ENCODE measurements around the gene ZNF557.

Gene ZNF557

GRCh38 chr19:7101498-7102253 lies 32.2 kb downstream of the ZNF557 start:
- DNase-seq = no peak
- Histone ChIP-seq H3K27me3 (ENCODE audit: insufficient read depth, low read depth, severe bottlenecking) (peaks cover 3% of the 10 kb centered on the region), H3K27ac (no peak overlapping the region), H3K36me3 (no peaks in the 10 kb centered on the region), H3K4me3 (ENCODE audit: low read depth, low read length) (no peak overlapping the region), H3K9me3 (ENCODE audit: severe bottlenecking) (no peaks in the 10 kb centered on the region)
- no peak for TF ChIP-seq CTCF (IDR thresholded peaks at IDR 0.05; ENCODE audit: low read depth, low read length)

DNA sequence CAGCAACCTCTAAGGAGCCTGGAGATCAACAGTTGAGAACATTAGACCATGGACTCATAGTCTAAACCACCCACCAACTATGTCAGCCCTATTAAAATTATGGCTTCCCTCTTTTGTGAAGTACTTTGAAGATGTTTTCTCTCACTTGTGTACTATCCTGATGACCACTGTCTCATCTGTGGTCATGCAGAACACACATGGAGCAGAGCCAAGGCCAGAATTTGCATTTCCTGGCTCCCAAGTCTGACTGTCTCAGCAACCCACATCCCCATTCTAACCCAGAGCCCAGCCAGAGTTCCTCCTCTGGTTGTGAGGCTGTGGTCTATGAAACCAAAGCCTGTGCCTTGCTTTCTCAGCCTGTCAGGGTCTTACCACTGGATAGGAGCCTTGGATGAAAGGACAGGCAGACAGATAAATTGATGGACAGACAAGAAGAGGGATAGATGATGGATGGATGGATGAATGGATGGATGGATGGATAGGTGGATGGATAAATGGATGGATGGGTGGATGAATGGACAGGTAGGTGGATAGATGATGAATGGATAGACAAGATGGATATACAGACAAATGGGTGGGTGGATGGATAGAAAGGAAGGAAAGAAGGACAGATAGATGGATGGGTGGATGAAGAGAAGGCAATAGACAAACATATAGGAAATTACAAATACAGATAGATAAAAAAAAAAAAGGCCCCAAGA lies 35.4 kb downstream of the ZNF557 start:
- Histone ChIP-seq H3K9me3 (ENCODE audit: severe bottlenecking) (no peaks in the 10 kb centered on the region), H3K4me3 (ENCODE audit: low read depth, low read length) (no peak overlapping the region), H3K36me3 (no peaks in the 10 kb centered on the region), H3K27ac (no peak overlapping the region), H3K27me3 (ENCODE audit: insufficient read depth, low read depth, severe bottlenecking) (peaks cover 3% of the 10 kb centered on the region)
- no peak for TF ChIP-seq CTCF (IDR thresholded peaks at IDR 0.05; ENCODE audit: low read depth, low read length)
- DNase-seq = no peak

DNA sequence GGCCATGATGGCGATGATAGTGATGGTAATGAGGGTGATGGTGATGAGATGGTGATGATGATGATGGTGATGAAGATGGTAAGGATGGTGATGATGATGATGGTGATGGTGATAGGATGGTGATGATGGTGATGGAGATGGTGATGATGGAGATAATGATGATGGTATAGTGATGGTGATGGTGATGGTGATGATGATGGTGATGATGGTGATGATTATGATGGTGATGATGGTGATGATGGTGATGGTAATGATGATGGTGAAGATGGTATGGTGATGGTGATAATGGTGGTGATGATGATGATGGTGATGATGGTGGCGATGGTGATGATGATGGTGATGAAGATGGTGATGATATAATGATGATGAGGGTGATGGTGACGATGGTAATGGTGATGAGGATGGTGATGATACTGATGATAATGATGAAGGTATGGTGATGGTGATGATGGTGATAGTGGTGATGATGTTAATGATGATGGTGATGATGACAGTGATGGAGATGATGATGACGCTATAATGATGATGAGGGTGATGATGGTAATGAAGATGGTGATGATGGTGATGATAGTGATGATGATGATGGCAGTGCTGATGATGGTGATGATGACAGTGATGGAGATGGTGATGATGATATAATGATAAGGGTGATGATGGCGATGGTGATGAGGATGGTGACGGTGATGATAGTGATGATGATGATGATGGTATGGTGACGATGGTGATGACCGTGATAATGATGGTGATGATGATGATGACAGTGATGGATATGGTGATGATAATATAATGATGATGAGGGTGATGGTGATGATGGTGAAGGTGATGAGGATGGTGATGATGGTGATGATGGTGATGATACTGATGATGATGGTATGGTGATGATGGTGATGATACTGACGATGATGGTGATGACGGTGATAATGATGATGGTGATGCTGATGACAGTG lies 37.5 kb downstream of the ZNF557 start:
- TF ChIP-seq CTCF (IDR thresholded peaks at IDR 0.05; ENCODE audit: low read depth, low read length) = no peak
- Histone ChIP-seq H3K9me3 (ENCODE audit: severe bottlenecking) (no peaks in the 10 kb centered on the region), H3K36me3 (no peaks in the 10 kb centered on the region), H3K4me3 (ENCODE audit: low read depth, low read length) (no peak overlapping the region), H3K27ac (no peak overlapping the region), H3K27me3 (ENCODE audit: insufficient read depth, low read depth, severe bottlenecking) (peaks cover 3% of the 10 kb centered on the region)
- DNase-seq = no peak

GRCh38 chr19:7109678-7110289 lies 40.3 kb downstream of the ZNF557 start:
- Histone ChIP-seq H3K36me3 (no peaks in the 10 kb centered on the region), H3K9me3 (ENCODE audit: severe bottlenecking) (no peaks in the 10 kb centered on the region), H3K4me3 (ENCODE audit: low read depth, low read length) (no peak overlapping the region), H3K27ac (no peak overlapping the region), H3K27me3 (ENCODE audit: insufficient read depth, low read depth, severe bottlenecking) (peaks cover 2% of the 10 kb centered on the region)
- TF ChIP-seq CTCF (IDR thresholded peaks at IDR 0.05; ENCODE audit: low read depth, low read length) = no peak
- DNase-seq = no peak

DNA sequence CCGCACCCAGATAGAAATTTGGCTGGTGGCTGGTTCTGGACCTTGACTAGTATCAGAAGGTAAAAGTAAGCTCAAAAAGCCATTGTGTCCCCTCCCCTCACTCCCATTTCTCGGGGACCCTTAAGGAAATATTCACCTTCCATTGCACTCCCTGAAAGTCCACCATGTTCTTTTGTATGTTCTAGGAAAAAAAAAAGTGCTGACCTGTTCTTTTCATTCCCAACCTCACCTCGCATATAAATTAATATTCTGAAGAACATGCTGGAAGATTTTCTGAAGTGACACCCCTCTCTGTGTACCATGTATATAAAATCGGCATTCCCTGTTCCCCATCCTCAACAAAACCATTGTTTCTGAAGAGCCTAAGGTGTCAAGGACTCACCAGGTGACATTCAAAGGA lies 43.2 kb downstream of the ZNF557 start:
- Histone ChIP-seq H3K36me3 (no peaks in the 10 kb centered on the region), H3K27me3 (ENCODE audit: insufficient read depth, low read depth, severe bottlenecking) (no peaks in the 10 kb centered on the region), H3K9me3 (ENCODE audit: severe bottlenecking) (no peaks in the 10 kb centered on the region), H3K27ac (no peak overlapping the region), H3K4me3 (ENCODE audit: low read depth, low read length) (no peak overlapping the region)
- no peak for DNase-seq
- TF ChIP-seq CTCF (IDR thresholded peaks at IDR 0.05; ENCODE audit: low read depth, low read length) = no peak
